ENCODE measurements around the gene SERPINE2. TPM values are rescaled to one million over a fixed set of nuclear protein-coding genes. Genes with fewer than 3 reads are reported as not detected.

SERPINE2 gene
- total RNA-seq, 1 experiment from 2014 or later, result 93.3 TPM

DNA sequence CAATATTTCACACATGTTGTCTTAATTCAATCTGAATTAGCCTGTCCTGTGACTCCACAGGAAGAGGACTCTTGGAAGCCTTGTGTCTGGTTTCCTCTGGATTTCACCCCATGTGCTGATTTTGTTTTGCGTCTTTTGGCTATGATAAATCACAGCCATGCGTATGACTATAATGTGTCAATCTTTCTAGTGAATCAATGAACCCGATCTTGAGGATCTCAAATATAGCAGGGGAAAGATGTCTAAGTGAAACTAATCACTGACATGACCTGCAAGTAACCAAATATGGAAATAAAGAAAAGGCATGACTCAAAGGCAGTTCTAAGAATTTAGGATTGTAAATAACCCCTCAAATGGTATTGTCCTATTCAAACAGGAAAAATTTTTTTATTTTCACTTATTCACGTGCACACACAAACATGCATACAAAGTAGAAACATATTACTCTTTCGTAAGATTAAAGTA, 102.2 kb downstream of the SERPINE2 start:
- no peaks in the 10 kb centered on the region for H3K9me2 ChIP-seq (ENCODE audit: insufficient read depth)
- no peak overlapping the region for H3K4me3 ChIP-seq (replicated peaks in 1 of 2; ENCODE audit: low read depth in 1 of 2, low read length in 2 of 2)
- ChIA-PET CTCF (no interaction called here), RAD21 (ENCODE audit: low non-redundant PET in 1 of 2, low total read pairs in 2 of 2, uncharacterized antibody in 2 of 2, unreplicated experiment in 2 of 2) (no interaction called here), POLR2A (no interaction called here)
- H4K20me1 ChIP-seq (ENCODE audit: insufficient read depth), result no peaks in the 10 kb centered on the region; the same call in 1 of the 2 replicates
- no peaks in the 10 kb centered on the region for H3K9me3 ChIP-seq (ENCODE audit: control insufficient read depth in 1 of 2, insufficient read depth in 1 of 2, low read depth in 1 of 2, low read length in 2 of 2)
- BruUV-seq (replicated peaks), result no TSS peak
- H3K27ac ChIP-seq (ENCODE audit: low read depth, low read length), result no peak overlapping the region
- peaks cover 23 to 56% of the 10 kb centered on the region in 2 experiments for H3K4me1 ChIP-seq (ENCODE audit: control insufficient read depth in 1 of 2, insufficient read depth in 2 of 2, low read length in 2 of 2)
- H3K79me2 ChIP-seq (ENCODE audit: insufficient read depth, low read length), result peaks cover 91% of the 10 kb centered on the region
- H3K36me3 ChIP-seq (ENCODE audit: control insufficient read depth in 1 of 2, insufficient read depth in 2 of 2, low read length in 2 of 2), result no peaks in the 10 kb centered on the region
- DNase-seq (ENCODE audit: low read depth, low spot score) (no peak), ATAC-seq (no peak)
- intact Hi-C loops (cut with micrococcal nuclease), result no loop called here
- H3K27me3 ChIP-seq (ENCODE audit: insufficient read depth, low read length), result no peaks in the 10 kb centered on the region
- H2AFZ ChIP-seq (ENCODE audit: low read depth, low read length, poor library complexity, severe bottlenecking), result no peak overlapping the region
- H3K4me2 ChIP-seq (ENCODE audit: low read length), result no peak overlapping the region
- no peak overlapping the region for H3K9ac ChIP-seq (ENCODE audit: low read length)
- TF ChIP-seq JUND (IDR thresholded peaks at IDR 0.05) (no peak), RAD21 (IDR thresholded peaks at IDR 0.05; ENCODE audit: low read depth) (no peak), CBX3 (IDR thresholded peaks at IDR 0.05; ENCODE audit: low read depth) (no peak), POLR2A (IDR thresholded peaks at IDR 0.05; ENCODE audit: borderline replicate concordance, extremely low read depth, insufficient read depth, insufficient read length) (no peak), REST (IDR thresholded peaks at IDR 0.05; ENCODE audit: low read depth) (no peak), SRF (IDR thresholded peaks at IDR 0.05; ENCODE audit: low read depth) (no peak), CEBPB (IDR thresholded peaks at IDR 0.05; ENCODE audit: low read depth) (no peak), POLR2AphosphoS5 (IDR thresholded peaks at IDR 0.05; ENCODE audit: low read depth, low read length) (no peak), FOSL1 (IDR thresholded peaks at IDR 0.05; ENCODE audit: low read depth) (no peak), ZFX (IDR thresholded peaks at IDR 0.05) (no peak), TCF7L2 (IDR thresholded peaks at IDR 0.05; ENCODE audit: borderline replicate concordance, extremely low read depth, insufficient read depth, insufficient read length) (no peak), EGR1 (IDR thresholded peaks at IDR 0.05; ENCODE audit: low read depth) (no peak), EZH2 (IDR thresholded peaks at IDR 0.05) (no peak)
- TF ChIP-seq, protein P1, sequence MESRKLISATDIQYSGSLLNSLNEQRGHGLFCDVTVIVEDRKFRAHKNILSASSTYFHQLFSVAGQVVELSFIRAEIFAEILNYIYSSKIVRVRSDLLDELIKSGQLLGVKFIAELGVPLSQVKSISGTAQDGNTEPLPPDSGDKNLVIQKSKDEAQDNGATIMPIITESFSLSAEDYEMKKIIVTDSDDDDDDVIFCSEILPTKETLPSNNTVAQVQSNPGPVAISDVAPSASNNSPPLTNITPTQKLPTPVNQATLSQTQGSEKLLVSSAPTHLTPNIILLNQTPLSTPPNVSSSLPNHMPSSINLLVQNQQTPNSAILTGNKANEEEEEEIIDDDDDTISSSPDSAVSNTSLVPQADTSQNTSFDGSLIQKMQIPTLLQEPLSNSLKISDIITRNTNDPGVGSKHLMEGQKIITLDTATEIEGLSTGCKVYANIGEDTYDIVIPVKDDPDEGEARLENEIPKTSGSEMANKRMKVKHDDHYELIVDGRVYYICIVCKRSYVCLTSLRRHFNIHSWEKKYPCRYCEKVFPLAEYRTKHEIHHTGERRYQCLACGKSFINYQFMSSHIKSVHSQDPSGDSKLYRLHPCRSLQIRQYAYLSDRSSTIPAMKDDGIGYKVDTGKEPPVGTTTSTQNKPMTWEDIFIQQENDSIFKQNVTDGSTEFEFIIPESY (IDR thresholded peaks at IDR 0.05; ENCODE audit: extremely low read depth, insufficient replicate concordance, low read length), result no peak
- TF ChIP-seq, protein P2, sequence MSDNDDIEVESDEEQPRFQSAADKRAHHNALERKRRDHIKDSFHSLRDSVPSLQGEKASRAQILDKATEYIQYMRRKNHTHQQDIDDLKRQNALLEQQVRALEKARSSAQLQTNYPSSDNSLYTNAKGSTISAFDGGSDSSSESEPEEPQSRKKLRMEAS (IDR thresholded peaks at IDR 0.05), result no peak
- TF ChIP-seq, protein P3, sequence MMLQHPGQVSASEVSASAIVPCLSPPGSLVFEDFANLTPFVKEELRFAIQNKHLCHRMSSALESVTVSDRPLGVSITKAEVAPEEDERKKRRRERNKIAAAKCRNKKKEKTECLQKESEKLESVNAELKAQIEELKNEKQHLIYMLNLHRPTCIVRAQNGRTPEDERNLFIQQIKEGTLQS (IDR thresholded peaks at IDR 0.05), result no peak

All from HCT116 (cell line).